CD4-positive, alpha-beta T cell treated with Interleukin-4 for 4 hours (primary cell): ENCODE measurements around the gene IARS2.
"Not testable (repeated sequence)": the region's sequence is repeated elsewhere in the genome, so short reads cannot be mapped to it uniquely, and the experiment has no call there.

Experiments used
- DNase-seq: peaks from one replicate; pipeline ENCODE4 v3.0.0-alpha.2; 2020

Gene IARS2

GRCh38 chr1:220113136-220113695 lies 19.3 kb downstream of the IARS2 start:
- peak; percentile 70 for DNase-seq

GRCh38 chr1:220119043-220119512 lies 25.1 kb downstream of the IARS2 start:
- no peak for DNase-seq

GRCh38 chr1:220121791-220122530 lies 28.0 kb downstream of the IARS2 start:
- DNase-seq = no peak

GRCh38 chr1:220123066-220123465 lies 29.1 kb downstream of the IARS2 start:
- no peak for DNase-seq

GRCh38 chr1:220123889-220124288 lies 30.0 kb downstream of the IARS2 start:
- DNase-seq = no peak

- DNase-seq = no peak
These were observed 30.6 kb downstream of the IARS2 start for GRCh38 chr1:220124542-220124941.

GRCh38 chr1:220127076-220127475 lies 33.1 kb downstream of the IARS2 start:
- no peak for DNase-seq

- no peak for DNase-seq
These were observed 35.7 kb downstream of the IARS2 start for GRCh38 chr1:220129479-220130210.

GRCh38 chr1:220135755-220136154 lies 41.8 kb downstream of the IARS2 start:
- no peak for DNase-seq

- peak; percentile 54 for DNase-seq
These were observed 43.3 kb downstream of the IARS2 start for GRCh38 chr1:220137019-220137786.

- no peak for DNase-seq
These were observed 46.0 kb downstream of the IARS2 start for GRCh38 chr1:220139966-220140365.

GRCh38 chr1:220144051-220144450 lies 50.1 kb downstream of the IARS2 start:
- DNase-seq = no peak

- DNase-seq = no peak
These were observed 55.8 kb downstream of the IARS2 start for GRCh38 chr1:220149742-220150141.

GRCh38 chr1:220151454-220151853 lies 57.5 kb downstream of the IARS2 start:
- DNase-seq = no peak

GRCh38 chr1:220153147-220153546 lies 59.2 kb downstream of the IARS2 start:
- no peak for DNase-seq

- DNase-seq = no peak
These were observed 62.8 kb downstream of the IARS2 start for GRCh38 chr1:220156620-220157146.

GRCh38 chr1:220157738-220158137 lies 63.8 kb downstream of the IARS2 start:
- DNase-seq = no peak

GRCh38 chr1:220158530-220158929 lies 64.6 kb downstream of the IARS2 start:
- not testable (repeated sequence) for DNase-seq

GRCh38 chr1:220159041-220159440 lies 65.1 kb downstream of the IARS2 start:
- DNase-seq = no peak

GRCh38 chr1:220160027-220160426 lies 66.1 kb downstream of the IARS2 start:
- DNase-seq = no peak

- no peak for DNase-seq
These were observed 70.2 kb downstream of the IARS2 start for GRCh38 chr1:220164116-220164515.

GRCh38 chr1:220164517-220164916 lies 70.6 kb downstream of the IARS2 start:
- no peak for DNase-seq

GRCh38 chr1:220166853-220167252 lies 72.9 kb downstream of the IARS2 start:
- no peak for DNase-seq
